Coronary artery (tissue), 2 donors: ENCODE measurements around the gene HPCA.

ENCODE experiments used
- DNase-seq: peaks from one replicate; pipeline ENCODE4 v3.0.0-alpha.2; 2017; ENCODE audit warnings: low spot score
- H3K27ac ChIP-seq, 2 donors: fragments of 200-600 bp; sonication (generic); one replicate each; pipeline ENCODE4 v1.5.1; 2016 to 2019
- H3K4me3 ChIP-seq: fragments of 200-600 bp; sonication (generic); 2 replicates; pipeline ENCODE4 v1.5.1; 2016; ENCODE audit warnings: mild to moderate bottlenecking, moderate library complexity
- TF ChIP-seq, protein P1 (sequence below): fragments of 200-600 bp; sonication (generic); IDR thresholded peaks from one replicate; pipeline ENCODE4 v1.5.1; 2019; ENCODE audit warnings: antibody characterized with exemption

HPCA gene

DNA sequence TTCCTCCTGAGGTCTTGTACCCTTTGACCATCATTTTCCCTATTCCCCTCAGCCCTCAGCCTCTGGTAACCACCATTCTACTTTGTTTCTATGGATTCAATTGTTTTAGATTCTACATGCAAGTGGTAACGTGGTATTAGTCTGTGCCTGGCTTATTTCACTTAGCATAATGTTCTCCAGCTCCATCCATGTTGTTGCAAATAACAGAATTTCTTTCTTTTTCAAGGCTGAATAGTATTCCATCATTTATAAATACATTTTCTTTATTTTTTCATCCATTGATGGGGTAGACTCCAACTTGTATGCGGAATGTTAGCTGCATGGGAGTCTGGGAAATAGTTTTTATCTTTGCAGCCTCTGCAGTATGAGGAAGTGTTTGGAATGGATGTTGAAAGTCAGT is 41.1 kb downstream of the HPCA start:
- Histone ChIP-seq H3K27ac (no peak overlapping the region), H3K4me3 (no peak overlapping the region)
- DNase-seq = no peak
- TF ChIP-seq, protein P1, sequence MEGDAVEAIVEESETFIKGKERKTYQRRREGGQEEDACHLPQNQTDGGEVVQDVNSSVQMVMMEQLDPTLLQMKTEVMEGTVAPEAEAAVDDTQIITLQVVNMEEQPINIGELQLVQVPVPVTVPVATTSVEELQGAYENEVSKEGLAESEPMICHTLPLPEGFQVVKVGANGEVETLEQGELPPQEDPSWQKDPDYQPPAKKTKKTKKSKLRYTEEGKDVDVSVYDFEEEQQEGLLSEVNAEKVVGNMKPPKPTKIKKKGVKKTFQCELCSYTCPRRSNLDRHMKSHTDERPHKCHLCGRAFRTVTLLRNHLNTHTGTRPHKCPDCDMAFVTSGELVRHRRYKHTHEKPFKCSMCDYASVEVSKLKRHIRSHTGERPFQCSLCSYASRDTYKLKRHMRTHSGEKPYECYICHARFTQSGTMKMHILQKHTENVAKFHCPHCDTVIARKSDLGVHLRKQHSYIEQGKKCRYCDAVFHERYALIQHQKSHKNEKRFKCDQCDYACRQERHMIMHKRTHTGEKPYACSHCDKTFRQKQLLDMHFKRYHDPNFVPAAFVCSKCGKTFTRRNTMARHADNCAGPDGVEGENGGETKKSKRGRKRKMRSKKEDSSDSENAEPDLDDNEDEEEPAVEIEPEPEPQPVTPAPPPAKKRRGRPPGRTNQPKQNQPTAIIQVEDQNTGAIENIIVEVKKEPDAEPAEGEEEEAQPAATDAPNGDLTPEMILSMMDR = no peak

DNA sequence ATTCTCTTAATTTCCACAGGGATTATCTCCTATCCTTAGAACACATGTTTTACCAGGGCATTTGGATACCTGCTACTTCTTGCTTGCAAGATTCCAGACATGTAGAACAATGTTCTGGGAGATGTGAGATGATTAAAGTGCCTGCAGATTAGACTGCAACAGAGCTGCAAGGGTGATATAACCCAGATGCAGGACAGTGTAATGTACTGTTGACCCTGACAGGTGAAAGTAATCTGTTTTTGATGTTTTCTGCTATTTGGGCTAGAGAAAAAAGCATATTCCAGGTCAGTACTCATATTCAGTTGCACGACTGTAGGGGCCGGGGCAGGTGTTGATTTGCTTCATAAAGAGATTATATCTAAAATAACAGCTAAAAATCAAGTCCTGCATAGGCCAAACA is 42.0 kb downstream of the HPCA start:
- TF ChIP-seq, protein P1 = no peak
- H3K27ac ChIP-seq = no peak overlapping the region
- no peak overlapping the region for H3K4me3 ChIP-seq
- DNase-seq = no peak

DNA sequence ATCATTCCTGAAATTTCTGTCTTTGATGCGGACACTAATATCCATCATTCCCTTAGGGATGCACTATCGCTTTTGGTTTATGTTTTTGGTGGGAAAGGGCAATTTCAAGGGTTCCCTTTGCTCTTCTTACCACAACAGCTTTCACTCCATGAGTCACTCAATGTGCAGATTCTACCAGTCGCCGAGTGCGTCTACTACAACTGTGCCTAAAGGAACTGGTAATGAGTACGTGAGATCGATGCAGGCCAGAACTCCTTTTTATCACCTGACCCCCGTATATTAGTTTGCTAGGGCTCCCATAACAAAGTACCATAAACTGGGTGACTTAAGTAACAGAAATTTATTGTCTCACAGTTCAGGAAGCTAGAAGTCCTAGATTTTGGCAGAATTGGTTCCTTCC is 42.4 kb downstream of the HPCA start:
- no peak for DNase-seq
- H3K4me3 ChIP-seq = no peak overlapping the region
- TF ChIP-seq, protein P1 = no peak
- no peak overlapping the region for H3K27ac ChIP-seq

DNA sequence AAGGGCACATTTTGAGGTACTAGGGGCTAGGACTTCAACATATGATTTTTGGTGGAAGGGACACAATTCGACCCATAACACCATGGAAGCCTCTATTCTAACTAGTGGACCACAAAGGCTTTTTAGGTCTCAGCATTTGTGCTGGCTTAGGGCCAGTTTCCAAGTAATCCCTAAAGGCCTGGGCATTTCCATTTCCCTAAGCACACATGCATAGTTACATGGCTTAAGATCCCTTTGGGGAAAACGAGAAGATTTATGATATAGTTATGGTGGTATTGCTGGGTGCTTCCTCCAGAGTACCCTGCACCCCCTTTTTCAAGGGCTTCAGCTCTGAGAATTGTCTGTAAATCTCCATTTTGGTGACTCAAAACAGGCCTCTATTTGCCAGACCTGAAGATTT is 43.1 kb downstream of the HPCA start:
- TF ChIP-seq, protein P1 = no peak
- H3K4me3 ChIP-seq = no peak overlapping the region
- H3K27ac ChIP-seq = no peak overlapping the region
- no peak for DNase-seq

DNA sequence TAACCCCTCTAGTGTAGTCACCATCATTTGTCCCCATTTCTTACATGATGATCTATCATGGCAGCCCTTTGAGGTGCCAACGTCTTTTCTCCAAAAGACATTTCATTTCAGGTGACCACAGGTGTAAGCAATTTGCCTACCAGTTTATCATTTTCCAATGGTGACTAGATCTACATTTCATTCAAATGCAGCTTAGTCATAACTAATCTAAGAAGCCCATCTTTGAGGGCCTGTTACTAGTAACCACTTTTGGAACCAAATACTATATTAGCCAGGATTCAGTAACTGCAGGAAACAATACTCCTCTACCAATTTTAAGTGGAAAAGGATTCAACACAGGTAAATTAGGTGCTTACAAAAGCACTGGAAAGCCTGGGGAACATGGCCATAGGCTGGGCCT is 45.5 kb downstream of the HPCA start:
- no peak overlapping the region for H3K4me3 ChIP-seq
- no peak overlapping the region for H3K27ac ChIP-seq
- TF ChIP-seq, protein P1 = no peak
- no peak for DNase-seq

DNA sequence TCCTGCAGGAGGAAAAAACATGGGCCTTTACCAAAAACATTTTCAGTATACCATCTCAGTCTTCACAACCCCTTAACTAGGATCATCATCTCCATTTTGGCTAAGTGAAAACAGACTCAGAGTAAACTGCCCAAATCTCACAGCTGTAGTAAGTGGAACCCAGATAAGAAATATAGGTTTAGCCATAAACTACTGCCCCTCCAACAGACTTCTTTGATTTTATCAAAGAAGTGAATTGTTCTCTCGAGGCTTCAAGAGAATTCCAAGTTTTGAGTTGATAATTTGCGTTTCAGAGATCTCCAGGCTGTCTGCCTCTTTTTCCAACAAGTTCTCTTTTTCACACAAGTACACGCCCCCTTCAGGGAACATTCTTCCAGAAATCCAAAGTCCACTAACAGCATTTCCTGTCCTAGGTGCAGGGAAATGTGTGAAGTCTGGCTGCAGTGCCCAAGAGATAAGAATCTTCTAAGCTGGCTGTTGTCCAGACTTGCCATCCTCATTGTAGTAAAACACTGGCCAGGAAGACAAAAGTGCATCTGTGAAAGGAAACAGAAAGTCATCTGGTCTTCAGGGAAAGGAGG is 47.5 kb downstream of the HPCA start:
- DNase-seq = no peak
- H3K27ac ChIP-seq = peak overlapping the region in 1 of 2 donors; percentile 27

DNA sequence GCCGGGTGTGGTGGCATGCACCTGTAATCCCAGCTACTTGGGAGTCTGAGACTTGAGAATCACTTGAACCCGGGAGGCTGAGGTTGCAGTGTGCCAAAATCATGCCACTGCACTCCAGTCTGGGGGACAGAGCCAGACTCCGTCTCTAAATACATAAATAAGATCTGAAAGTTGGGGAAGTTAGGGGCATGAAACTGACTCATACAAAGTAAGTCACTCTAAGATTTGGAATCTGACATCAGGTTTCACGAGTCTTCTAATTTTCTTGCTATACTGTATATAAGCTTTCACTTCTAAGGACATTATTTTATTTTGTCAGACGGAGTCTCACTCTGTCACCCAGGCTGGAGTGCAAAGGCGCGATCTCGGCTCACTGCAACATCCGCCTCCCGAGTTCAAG is 48.2 kb downstream of the HPCA start:
- Histone ChIP-seq H3K27ac (no peak overlapping the region), H3K4me3 (no peak overlapping the region)
- TF ChIP-seq, protein P1 = no peak
- no peak for DNase-seq

More for the DNA sequence above, 47.5 kb downstream of the HPCA start:
- H3K4me3 ChIP-seq = no peak overlapping the region
- TF ChIP-seq, protein P1 = no peak
